HepG2 (cell line): ENCODE results near the gene ZNF562. TPM values are rescaled to one million over a fixed set of nuclear protein-coding genes. Genes with fewer than 3 reads are reported as not detected.

Experiments used
- EP300 ChIP-seq, 3 experiments: sonication (generic) in 1 of 3; formaldehyde crosslinking in 1 of 3; IDR thresholded peaks; 2 replicates each; pipeline versions ENCODE4 v1.5.1 to v1.6.1; 2011 to 2020; ENCODE audit warnings: low read depth in 2 of 3, low read length in 2 of 3, borderline replicate concordance in 1 of 3, improper control_type of control experiment in 1 of 3, mild to moderate bottlenecking in 1 of 3, missing genetic modification reagents in 1 of 3, moderate library complexity in 1 of 3
- EZH2 ChIP-seq: conservative IDR thresholded peaks from 2 replicates; pipeline ENCODE4 v1.6.1; 2012; ENCODE audit warnings: mild to moderate bottlenecking, low read depth, low read length, moderate library complexity
- FUBP1 ChIP-seq: sonication (generic); formaldehyde crosslinking; IDR thresholded peaks from 2 replicates; pipeline ENCODE4 v1.5.1; 2020; ENCODE audit warnings: missing genetic modification reagents, mild to moderate bottlenecking, borderline replicate concordance
- KAT2B ChIP-seq: fragments of 150-350 bp; IDR thresholded peaks from 2 replicates; pipeline ENCODE4 v1.6.1; 2014; ENCODE audit warnings: low read depth, low read length, borderline replicate concordance
- KDM1A ChIP-seq: IDR thresholded peaks from 2 replicates; pipeline ENCODE4 v1.6.1; 2016; ENCODE audit warnings: missing compliant biosample characterization
- NCOA5 ChIP-seq: sonication (generic); formaldehyde crosslinking; IDR thresholded peaks from 2 replicates; pipeline ENCODE4 v1.4.0; 2020; ENCODE audit warnings: missing genetic modification reagents
- RFX3 ChIP-seq: IDR thresholded peaks from 2 replicates; pipeline ENCODE4 v1.6.1; 2016; ENCODE audit warnings: missing biosample characterization, missing genetic modification reagents
- YEATS2 ChIP-seq: sonication (generic); formaldehyde crosslinking; IDR thresholded peaks from 2 replicates; pipeline ENCODE4 v1.4.0; 2020; ENCODE audit warnings: missing genetic modification reagents, borderline replicate concordance
- ZBTB20 ChIP-seq: sonication (generic); formaldehyde crosslinking; IDR thresholded peaks from 2 replicates; pipeline ENCODE4 v1.8.1; 2023; ENCODE audit warnings: missing genetic modification reagents, low read depth, mild to moderate bottlenecking, borderline replicate concordance
- ZNF101 ChIP-seq: sonication (generic); formaldehyde crosslinking; IDR thresholded peaks from 2 replicates; pipeline ENCODE4 v1.4.0; 2020; ENCODE audit warnings: mild to moderate bottlenecking, low read depth, missing genetic modification reagents, borderline replicate concordance
- ZNF160 ChIP-seq: sonication (generic); formaldehyde crosslinking; IDR thresholded peaks from 2 replicates; pipeline ENCODE4 v1.8.0; 2022; ENCODE audit warnings: mild to moderate bottlenecking, inconsistent platforms, missing genetic modification reagents
- ZNF18 ChIP-seq: sonication (generic); formaldehyde crosslinking; IDR thresholded peaks from 2 replicates; pipeline ENCODE4 v1.8.0; 2022; ENCODE audit warnings: mild to moderate bottlenecking, missing genetic modification reagents; ENCODE audit not compliant: insufficient replicate concordance
- ZNF407 ChIP-seq: sonication (generic); formaldehyde crosslinking; IDR thresholded peaks from one replicate; pipeline ENCODE4 v1.5.1; 2020; ENCODE audit warnings: mild to moderate bottlenecking, missing genetic modification reagents; ENCODE audit errors: not compliant biosample characterization
- ZSCAN5A ChIP-seq: sonication (generic); formaldehyde crosslinking; IDR thresholded peaks from 2 replicates; pipeline ENCODE4 v1.8.0; 2022; ENCODE audit warnings: mild to moderate bottlenecking, missing genetic modification reagents, borderline replicate concordance
- polyA plus RNA-seq, 8 experiments: library from polyadenylated mRNA; depleted of rRNA in 3 of 8; stranded (reverse) in 7 of 8; unstranded in 1 of 8; fragments of >200 nt; fragmentation: Illumina TruSeq in 4 of 8; extraction: Trizol in 4 of 8; gene quantifications; 2 replicates each; pipeline versions ENCODE4 v1.2.1 to v1.2.3, GENCODE V29; 2011 to 2016; ENCODE audit warnings: low read depth in 4 of 8, missing spikeins in 1 of 8, mixed read lengths in 1 of 8; ENCODE audit not compliant: insufficient read depth in 1 of 8
- total RNA-seq, 5 experiments: library from RNA; depleted of rRNA; stranded (reverse); fragments of >200 nt; fragmentation: Illumina TruSeq; extraction: Trizol; gene quantifications; 2 replicates each; pipeline ENCODE4 v1.2.3, GENCODE V29; 2016; ENCODE audit warnings: low read depth in 1 of 5

Gene ZNF562
- total and polyA plus RNA-seq, 2 of the 13 experiments (the other 11 are each of a cell fraction or from before 2014, with no cell fraction given): 13.1 to 32.7 TPM

- TF ChIP-seq RFX3 (no peak), KDM1A (CRISPR knock-in tag) (no peak), ZNF407 (CRISPR knock-in tag) (peak; percentile 81), NCOA5 (CRISPR knock-in tag) (no peak), ZNF160 (CRISPR knock-in tag) (no peak), ZNF101 (no peak), EP300 (IDR thresholded peaks at IDR 0.05; ENCODE audit: low read depth in 2 of 2, low read length in 2 of 2) (no peak), EP300 (CRISPR knock-in tag; IDR thresholded peaks at IDR 0.05; ENCODE audit: borderline replicate concordance) (no peak), KAT2B (no peak), EZH2 (no peak), YEATS2 (CRISPR knock-in tag) (0 out of 2 replicates have a peak, but pooled peaks have one; percentile 48), ZSCAN5A (no peak), ZBTB20 (CRISPR knock-in tag) (no peak), ZNF18 (no peak), FUBP1 (no peak)
Observed at GRCh38 chr19:9621156-9622037, 53.5 kb downstream of the ZNF562 start, which contains the start of gene ZNF561 (continued).
